Pancreas (tissue), 10 donors: ENCODE results near the gene LSAMP. TPM values are rescaled to one million over a fixed set of nuclear protein-coding genes. Genes with fewer than 3 reads are reported as not detected.

Experiments
- ATAC-seq, 4 donors: fragments of 200-7000 bp; cut with Tn5 transposase; one replicate each; pipeline versions ENCODE4 v1.8.0 to v1.9.1; 2020; ENCODE audit warnings: mild to moderate bottlenecking in 4 of 4, moderate library complexity in 4 of 4
- DNase-seq, 6 donors: peaks; one replicate each; pipeline ENCODE4 v3.0.0-alpha.2; 2020
- FAIRE-seq: peaks from 2 replicates; lab custom pipeline; 2012; peaks lifted over from hg19 to GRCh38; lab: Jason Lieb, UNC
- H3K27ac ChIP-seq, 4 donors: fragments of 200-600 bp; sonication (generic); 1 replicate in 3 of 4; 2 replicates in 1 of 4; pipeline versions ENCODE4 v1.5.0 to v1.8.0; 2020
- H3K27me3 ChIP-seq, 4 donors: fragments of 200-600 bp; one replicate each; pipeline ENCODE4 v1.8.0; 2021
- H3K36me3 ChIP-seq, 3 donors: fragments of 200-600 bp; sonication (generic) in 1 of 3; one replicate each; pipeline versions ENCODE4 v1.5.0 to v1.8.0; 2020 to 2021
- H3K4me1 ChIP-seq, 3 donors: fragments of 200-600 bp; one replicate each; pipeline ENCODE4 v1.8.0; 2021
- H3K4me3 ChIP-seq, 4 donors: fragments of 200-600 bp; sonication (generic) in 2 of 4; one replicate each; pipeline versions ENCODE4 v1.5.0 to v1.8.0; 2020 to 2021
- H3K9me3 ChIP-seq, 4 donors: fragments of 200-600 bp; one replicate each; pipeline ENCODE4 v1.8.0; 2021
- CTCF ChIP-seq, 4 donors: fragments of 200-600 bp; sonication (generic) in 3 of 4; IDR thresholded peaks; one replicate each; pipeline versions ENCODE4 v1.5.0 to v1.8.0; 2021; ENCODE audit warnings: antibody characterized with exemption in 4 of 4
- WGBS, 2 donors: extraction: QIAGEN DNeasy Blood & Tissue Kit; methylation state at CpG; one replicate each; pipeline ENCODE4 v1.1.7; 2013; 5-methylcytosine and 5-hydroxymethylcytosine counted together
- intact Hi-C, 3 donors: fragments of 100-400 bp; cut with DNase I; formaldehyde crosslinking; loops; one replicate each; pipeline versions ENCODE4 v1.11.1 to v1.14.2; 2022
- polyA plus RNA-seq, 2 donors: library from polyadenylated mRNA; stranded (reverse); fragments of 200-250 nt; gene quantifications; one replicate each; pipeline ENCODE4 v1.2.3, GENCODE V29; 2013
- total RNA-seq, 6 donors: library from RNA; stranded (reverse); fragmentation: NEBNext Ultra II Directional in 4 of 6; extraction: Animal tissue kit (Norgen Biotek cat#: 25700) in 4 of 6; gene quantifications; one replicate each; pipeline versions ENCODE4 v1.2.1 to v1.2.4, GENCODE V29; 2021 to 2023
- donor health status: healthy with polysubstance abuse.
- donor health status: DM: no; HTN: no; CAD: no; lungs with moderate emphysema.
- donor health status: DM: no; HTN: no; CAD: no.
- donor health status: control.
- donor health status: control.
- donor health status: Bipolar disorder and iron deficiency.
- donor health status: DM: yes; HTN: yes; CAD: no.
- donor health status: DM: no; HTN: no; CAD: no.
- donor health status: DM: no; HTN: no; CAD: no.
- donor health status: DM: yes; HTN: yes; CAD: no.

Gene LSAMP
- total and polyA plus RNA-seq, 8 donors, result 0.51 to 5.5 (median 1.5) TPM

GRCh38 chr3:116247605-116248004, 197.7 kb downstream of the LSAMP start:
- Histone ChIP-seq H3K4me3 (no peak overlapping the region), H3K27me3 (no peaks in the 10 kb centered on the region), H3K9me3 (no peaks in the 10 kb centered on the region), H3K27ac (no peak overlapping the region), H3K36me3 (no peaks in the 10 kb centered on the region), H3K4me1 (no peaks in the 10 kb centered on the region)
- FAIRE-seq (no peak), ATAC-seq (no peak), DNase-seq (no peak)
- WGBS, 2 donors, result 30 to 45% methylated on average over 1 of the region's 1 CpG
- intact Hi-C loops, result no loop called here
- TF ChIP-seq CTCF (IDR thresholded peaks at IDR 0.05), result no peak

- H3K36me3 ChIP-seq, result no peaks in the 10 kb centered on the region
- intact Hi-C loops, result no loop called here
- TF ChIP-seq CTCF (IDR thresholded peaks at IDR 0.05), result no peak
- no peak overlapping the region for H3K4me3 ChIP-seq
- 69 to 70% methylated on average over 7 of the region's 7 CpGs for WGBS, 2 donors
- H3K4me1 ChIP-seq, result no peaks in the 10 kb centered on the region
- FAIRE-seq (no peak), DNase-seq (no peak), ATAC-seq (no peak)
- H3K27ac ChIP-seq, result no peak overlapping the region
- no peaks in the 10 kb centered on the region for H3K9me3 ChIP-seq
- no peaks in the 10 kb centered on the region for H3K27me3 ChIP-seq
Measured at GRCh38 chr3:116246406-116246980, 198.8 kb downstream of the LSAMP start.

- intact Hi-C loops, result no loop called here
- no peak for DNase-seq
- H3K27ac ChIP-seq, result no peak overlapping the region
- 56% methylated on average over 2 of the region's 2 CpGs for WGBS, 2 donors
- H3K9me3 ChIP-seq, result no peaks in the 10 kb centered on the region
- no peak overlapping the region for H3K4me3 ChIP-seq
- H3K36me3 ChIP-seq, result no peaks in the 10 kb centered on the region
- ATAC-seq, result no peak
- H3K4me1 ChIP-seq, result no peaks in the 10 kb centered on the region
- no peak for FAIRE-seq
- H3K27me3 ChIP-seq, result no peaks in the 10 kb centered on the region
- TF ChIP-seq CTCF (IDR thresholded peaks at IDR 0.05), result no peak
Measured at GRCh38 chr3:116242825-116243224, 202.5 kb downstream of the LSAMP start.

GRCh38 chr3:116241677-116242076, 203.6 kb downstream of the LSAMP start:
- no peak for ATAC-seq
- 62 to 65% methylated on average over 3 of the region's 3 CpGs for WGBS, 2 donors
- Histone ChIP-seq H3K9me3 (no peaks in the 10 kb centered on the region), H3K27ac (no peak overlapping the region), H3K4me3 (no peak overlapping the region), H3K4me1 (no peaks in the 10 kb centered on the region), H3K27me3 (no peaks in the 10 kb centered on the region), H3K36me3 (no peaks in the 10 kb centered on the region)
- TF ChIP-seq CTCF (IDR thresholded peaks at IDR 0.05), result no peak
- no peak for FAIRE-seq
- intact Hi-C loops, result no loop called here
- no peak for DNase-seq

GRCh38 chr3:116240261-116240660, 205.0 kb downstream of the LSAMP start:
- TF ChIP-seq CTCF (IDR thresholded peaks at IDR 0.05), result no peak
- Histone ChIP-seq H3K4me3 (no peak overlapping the region), H3K4me1 (no peaks in the 10 kb centered on the region), H3K36me3 (no peaks in the 10 kb centered on the region), H3K9me3 (no peaks in the 10 kb centered on the region), H3K27ac (no peak overlapping the region), H3K27me3 (no peaks in the 10 kb centered on the region)
- intact Hi-C loops, result no loop called here
- FAIRE-seq (no peak), DNase-seq (no peak), ATAC-seq (no peak)
- WGBS, 2 donors, result 0% methylated on average over 1 of the region's 1 CpG
